Kidney epithelial cell (primary cell): ENCODE measurements around the gene ZFR2. TPM values are rescaled to one million over a fixed set of nuclear protein-coding genes. Genes with fewer than 3 reads are reported as not detected.
"Not testable (repeated sequence)": the region's sequence is repeated elsewhere in the genome, so short reads cannot be mapped to it uniquely, and the experiment has no call there.

ENCODE experiments used
- DNase-seq: peaks from one replicate; pipeline ENCODE4 v3.0.0-alpha.2; 2010; ENCODE audit warnings: low read depth
- H3K27me3 ChIP-seq: 2 replicates; pipeline ENCODE4 v1.6.0; 2011; ENCODE audit warnings: low read length; ENCODE audit not compliant: control insufficient read depth, insufficient read depth
- H3K36me3 ChIP-seq: 2 replicates; pipeline ENCODE4 v1.5.1; 2011; ENCODE audit warnings: low read length; ENCODE audit not compliant: control insufficient read depth, insufficient read depth
- H3K4me3 ChIP-seq: 2 replicates; pipeline ENCODE4 v1.5.1; 2011; ENCODE audit warnings: low read depth, mild to moderate bottlenecking, control low read depth, low read length
- CTCF ChIP-seq: IDR thresholded peaks from 2 replicates; pipeline ENCODE4 v1.5.1; 2011; ENCODE audit warnings: mild to moderate bottlenecking, moderate library complexity, low read length, control low read depth, inconsistent platforms; ENCODE audit not compliant: insufficient read depth, poor library complexity, severe bottlenecking
- total RNA-seq: library from RNA; depleted of rRNA; stranded (reverse); fragments of >200 nt; gene quantifications from 2 replicates; pipeline ENCODE4 v1.2.3, GENCODE V29; 2015

Gene ZFR2
- total RNA-seq, 1 donor from 2014 or later: 0.17 TPM

- Histone ChIP-seq H3K4me3 (no peak overlapping the region), H3K36me3 (no peaks in the 10 kb centered on the region), H3K27me3 (peaks cover 24% of the 10 kb centered on the region)
- DNase-seq: no peak
- no peak for TF ChIP-seq CTCF
Measured at GRCh38 chr19:3881272-3882040, 12.6 kb upstream of the ZFR2 start.

GRCh38 chr19:3880471-3881271, 11.8 kb upstream of the ZFR2 start, which contains the start of gene ATCAY:
Gene ATCAY, plus strand, starts transcription at chr19:3880685. Its CDS starts 5,083 bp downstream, at chr19:3885768.
- peaks cover 24% of the 10 kb centered on the region for H3K27me3 ChIP-seq
- TF ChIP-seq CTCF: no peak
- no peak for DNase-seq
- no peak within 1 kb of the TSS for H3K4me3 ChIP-seq
- no peaks in the 10 kb centered on the region for H3K36me3 ChIP-seq

GRCh38 chr19:3879656-3880055, 10.8 kb upstream of the ZFR2 start:
- TF ChIP-seq CTCF: no peak

GRCh38 chr19:3874695-3875094, 5.9 kb upstream of the ZFR2 start:
- H3K4me3 ChIP-seq, DNase-seq, H3K36me3 ChIP-seq, H3K27me3 ChIP-seq: not testable (repeated sequence)

More at GRCh38 chr19:3879656-3880055, 10.8 kb upstream of the ZFR2 start:
- no peaks in the 10 kb centered on the region for H3K36me3 ChIP-seq
- H3K4me3 ChIP-seq: no peak overlapping the region
- DNase-seq: no peak
- H3K27me3 ChIP-seq: peaks cover 24% of the 10 kb centered on the region

GRCh38 chr19:3873151-3873550, 4.3 kb upstream of the ZFR2 start:
- Histone ChIP-seq H3K36me3 (no peaks in the 10 kb centered on the region), H3K4me3 (no peak overlapping the region), H3K27me3 (peaks cover 17% of the 10 kb centered on the region)
- no peak for DNase-seq
- TF ChIP-seq CTCF: no peak

- Histone ChIP-seq H3K4me3 (no peak overlapping the region), H3K36me3 (no peaks in the 10 kb centered on the region), H3K27me3 (peaks cover 28% of the 10 kb centered on the region)
- TF ChIP-seq CTCF: no peak
- DNase-seq: no peak
Measured at GRCh38 chr19:3867971-3868769, 668 bp downstream of the ZFR2 start.
